MM.1S (cell line): ENCODE data around the gene GNAT2.
A peak's percentile ranks its signal among the peaks of the same experiment; 100 is the strongest.

Experiments
- DNase-seq: peaks from one replicate; pipeline ENCODE4 v3.0.0-alpha.2; 2015
- H2AFZ ChIP-seq: fragments of 300-600 bp; sonication (generic); 2 replicates; pipeline ENCODE4 v1.6.0; 2016; ENCODE audit warnings: antibody characterized with exemption, low read length
- H3F3A ChIP-seq: fragments of 300-600 bp; sonication (generic); 2 replicates; pipeline ENCODE4 v1.6.1; 2016; ENCODE audit warnings: mild to moderate bottlenecking, antibody characterized with exemption, low read length, moderate library complexity, mixed read lengths; ENCODE audit not compliant: insufficient read depth
- H3K27ac ChIP-seq: fragments of 300-600 bp; sonication (generic); 2 replicates; pipeline ENCODE4 v1.5.1; 2016; ENCODE audit warnings: mild to moderate bottlenecking, low read length
- H3K27me3 ChIP-seq: fragments of 300-600 bp; sonication (generic); replicated peaks from 2 replicates; pipeline ENCODE4 v1.6.0; 2016; ENCODE audit warnings: low read length; ENCODE audit not compliant: insufficient read depth
- H3K36me3 ChIP-seq: fragments of 300-600 bp; sonication (generic); replicated peaks from 2 replicates; pipeline ENCODE4 v1.6.1; 2016; ENCODE audit warnings: mild to moderate bottlenecking, low read length, mixed read lengths; ENCODE audit not compliant: insufficient read depth
- H3K4me1 ChIP-seq: fragments of 300-600 bp; sonication (generic); 2 replicates; pipeline ENCODE4 v1.6.1; 2016; ENCODE audit warnings: low read length, mixed read lengths
- H3K4me2 ChIP-seq: fragments of 300-600 bp; sonication (generic); 2 replicates; pipeline ENCODE4 v1.6.0; 2016; ENCODE audit warnings: low read depth, low read length
- H3K4me3 ChIP-seq: fragments of 300-600 bp; sonication (generic); 2 replicates; pipeline ENCODE4 v1.5.1; 2016; ENCODE audit warnings: low read length, mixed read lengths
- H3K79me2 ChIP-seq: fragments of 300-600 bp; sonication (generic); 2 replicates; pipeline ENCODE4 v1.6.1; 2016; ENCODE audit warnings: mixed run types, low read length, mixed read lengths
- H3K9ac ChIP-seq: fragments of 300-600 bp; sonication (generic); 2 replicates; pipeline ENCODE4 v1.6.1; 2016; ENCODE audit warnings: low read length, mixed read lengths
- H3K9me2 ChIP-seq: fragments of 300-600 bp; sonication (generic); replicated peaks from 2 replicates; pipeline ENCODE4 v1.6.1; 2016; ENCODE audit warnings: mild to moderate bottlenecking, low read length, mixed read lengths; ENCODE audit not compliant: insufficient read depth
- H3K9me3 ChIP-seq: fragments of 300-600 bp; sonication (generic); replicated peaks from 2 replicates; pipeline ENCODE4 v1.6.1; 2016; ENCODE audit warnings: mild to moderate bottlenecking, low read length, mixed read lengths; ENCODE audit not compliant: insufficient read depth
- H4K20me1 ChIP-seq: fragments of 300-600 bp; sonication (generic); 2 replicates; pipeline ENCODE4 v1.6.1; 2016; ENCODE audit warnings: mild to moderate bottlenecking, low read length, moderate library complexity, mixed read lengths; ENCODE audit not compliant: insufficient read depth
- EZH2 ChIP-seq: fragments of 300-600 bp; sonication (generic); optimal IDR thresholded peaks from 2 replicates; pipeline ENCODE3; 2017; ENCODE audit warnings: low read depth, mild to moderate bottlenecking, antibody characterized with exemption, low read length, mixed read lengths
- EZH2phosphoT487 ChIP-seq: fragments of 300-600 bp; sonication (generic); IDR thresholded peaks from 2 replicates; pipeline ENCODE4 v1.6.1; 2018; ENCODE audit warnings: antibody characterized with exemption, low read length
- TF ChIP-seq, protein P1 (sequence below): fragments of 300-600 bp; sonication (generic); IDR thresholded peaks from 2 replicates; pipeline ENCODE4 v1.5.1; 2016; ENCODE audit warnings: antibody characterized with exemption, low read length, mixed read lengths

GNAT2 gene

GRCh38 chr1:109566982-109567381 lies 52.4 kb downstream of the GNAT2 start:
- Histone ChIP-seq H3K9me3 (no peaks in the 10 kb centered on the region), H3K36me3 (no peaks in the 10 kb centered on the region), H4K20me1 (0 out of 2 replicates have a peak, but pooled peaks cover 3% of the 10 kb centered on the region), H3K4me3 (no peak overlapping the region), H3K4me1 (peaks cover 16% of the 10 kb centered on the region), H3K27ac (no peak overlapping the region), H2AFZ (no peak overlapping the region), H3K4me2 (no peak overlapping the region), H3K9me2 (no peaks in the 10 kb centered on the region), H3K9ac (no peak overlapping the region), H3K27me3 (no peaks in the 10 kb centered on the region), H3F3A (no peaks in the 10 kb centered on the region), H3K79me2 (peaks cover 94% of the 10 kb centered on the region)
- no peak for DNase-seq
- TF ChIP-seq, protein P1, sequence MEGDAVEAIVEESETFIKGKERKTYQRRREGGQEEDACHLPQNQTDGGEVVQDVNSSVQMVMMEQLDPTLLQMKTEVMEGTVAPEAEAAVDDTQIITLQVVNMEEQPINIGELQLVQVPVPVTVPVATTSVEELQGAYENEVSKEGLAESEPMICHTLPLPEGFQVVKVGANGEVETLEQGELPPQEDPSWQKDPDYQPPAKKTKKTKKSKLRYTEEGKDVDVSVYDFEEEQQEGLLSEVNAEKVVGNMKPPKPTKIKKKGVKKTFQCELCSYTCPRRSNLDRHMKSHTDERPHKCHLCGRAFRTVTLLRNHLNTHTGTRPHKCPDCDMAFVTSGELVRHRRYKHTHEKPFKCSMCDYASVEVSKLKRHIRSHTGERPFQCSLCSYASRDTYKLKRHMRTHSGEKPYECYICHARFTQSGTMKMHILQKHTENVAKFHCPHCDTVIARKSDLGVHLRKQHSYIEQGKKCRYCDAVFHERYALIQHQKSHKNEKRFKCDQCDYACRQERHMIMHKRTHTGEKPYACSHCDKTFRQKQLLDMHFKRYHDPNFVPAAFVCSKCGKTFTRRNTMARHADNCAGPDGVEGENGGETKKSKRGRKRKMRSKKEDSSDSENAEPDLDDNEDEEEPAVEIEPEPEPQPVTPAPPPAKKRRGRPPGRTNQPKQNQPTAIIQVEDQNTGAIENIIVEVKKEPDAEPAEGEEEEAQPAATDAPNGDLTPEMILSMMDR: no peak
- TF ChIP-seq EZH2phosphoT487: no peak
- no peak for TF ChIP-seq EZH2

GRCh38 chr1:109565241-109565640 lies 54.2 kb downstream of the GNAT2 start:
- Histone ChIP-seq H3K27ac (no peak overlapping the region), H3F3A (no peaks in the 10 kb centered on the region), H4K20me1 (0 out of 2 replicates have a peak, but pooled peaks cover 3% of the 10 kb centered on the region), H3K9ac (no peak overlapping the region), H3K9me3 (no peaks in the 10 kb centered on the region), H3K27me3 (no peaks in the 10 kb centered on the region), H3K4me3 (no peak overlapping the region), H2AFZ (no peak overlapping the region), H3K9me2 (no peaks in the 10 kb centered on the region), H3K4me1 (peaks cover 16% of the 10 kb centered on the region), H3K4me2 (peak overlapping the region; percentile 39; the same call in 1 of the 2 replicates), H3K36me3 (no peaks in the 10 kb centered on the region), H3K79me2 (peaks cover 100% of the 10 kb centered on the region)
- no peak for TF ChIP-seq EZH2phosphoT487
- no peak for TF ChIP-seq EZH2
- TF ChIP-seq, protein P1: no peak
- DNase-seq: no peak

DNA sequence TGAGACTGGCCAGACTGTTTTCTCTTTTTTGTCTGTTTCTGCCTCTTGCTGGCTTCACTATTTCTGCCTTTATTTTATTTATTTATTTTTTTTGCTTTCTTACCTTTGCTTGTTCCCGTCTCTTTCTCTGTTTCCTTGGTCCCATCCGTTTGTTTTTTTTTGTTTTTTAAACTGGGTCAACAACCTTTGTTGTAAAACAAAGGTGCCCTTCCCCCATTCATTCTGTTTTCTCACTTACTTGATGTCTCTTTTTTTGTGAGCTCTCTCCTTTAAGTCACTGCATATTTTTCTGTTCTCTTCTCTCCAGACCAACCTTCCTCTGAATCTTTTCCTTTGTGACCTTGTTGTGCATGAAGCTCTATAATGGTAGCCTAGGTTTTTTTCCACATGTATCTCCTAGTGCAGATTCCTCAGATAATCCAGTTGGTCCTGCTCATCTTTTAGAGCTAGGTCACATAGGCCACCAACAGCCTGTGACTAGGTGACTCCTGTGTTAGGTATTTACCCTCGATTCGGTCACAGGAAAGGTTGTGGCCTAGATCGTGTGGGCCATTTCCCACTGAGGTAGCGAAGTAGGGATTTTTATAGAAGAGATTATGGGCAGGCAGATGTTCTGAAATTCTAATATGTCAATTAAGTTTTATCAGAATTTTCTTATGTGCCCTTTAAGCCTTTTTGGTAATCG lies 55.1 kb downstream of the GNAT2 start:
- no peak for DNase-seq
- H3K36me3 ChIP-seq: no peaks in the 10 kb centered on the region
- H3K79me2 ChIP-seq: peaks cover 100% of the 10 kb centered on the region
- peaks cover 16% of the 10 kb centered on the region for H3K4me1 ChIP-seq
- H3K9ac ChIP-seq: no peak overlapping the region
- 0 out of 2 replicates have a peak, but pooled peaks cover 3% of the 10 kb centered on the region for H4K20me1 ChIP-seq
- H3K27me3 ChIP-seq: no peaks in the 10 kb centered on the region
- H3K4me2 ChIP-seq: no peak overlapping the region
- H3F3A ChIP-seq: no peaks in the 10 kb centered on the region
- H2AFZ ChIP-seq: no peak overlapping the region
- no peak overlapping the region for H3K27ac ChIP-seq
- H3K4me3 ChIP-seq: no peak overlapping the region
- no peaks in the 10 kb centered on the region for H3K9me2 ChIP-seq
- no peak for TF ChIP-seq EZH2
- TF ChIP-seq, protein P1: no peak
- no peaks in the 10 kb centered on the region for H3K9me3 ChIP-seq
